Sigmoid colon (tissue), 4 donors: ENCODE measurements around the gene TRMT1.

Experiments used
- CTCF ChIP-seq, 4 experiments: fragments of 450-650 bp in 3 of 4; fragments of 200-600 bp in 1 of 4; IDR thresholded peaks; one replicate each; pipeline ENCODE4 v1.5.1; 2016 to 2019; ENCODE audit warnings: antibody characterized with exemption in 4 of 4, mild to moderate bottlenecking in 3 of 4, moderate library complexity in 2 of 4
- EP300 ChIP-seq, 4 donors: sonication (generic); formaldehyde crosslinking; IDR thresholded peaks; one replicate each; pipeline ENCODE4 v1.6.1; 2017; ENCODE audit warnings: antibody characterized with exemption in 4 of 4

GRCh38 chr19:13087295-13087694 lies 29.2 kb downstream of the TRMT1 start:
- TF ChIP-seq CTCF (IDR thresholded peaks at IDR 0.05) (no peak), EP300 (IDR thresholded peaks at IDR 0.05) (no peak)
